HepG2 (cell line): ENCODE results near the gene ATP2B2. TPM values are rescaled to one million over a fixed set of nuclear protein-coding genes. Genes with fewer than 3 reads are reported as not detected.

Experiments used
- EHMT2 ChIP-seq: fragments of 200-600 bp; sonication (generic); IDR thresholded peaks from 2 replicates; pipeline ENCODE4 v1.7.0; 2017; ENCODE audit warnings: antibody characterized with exemption, low read depth, low read length, borderline replicate concordance
- ETV6 ChIP-seq: sonication (generic); formaldehyde crosslinking; conservative IDR thresholded peaks from 2 replicates; pipeline ENCODE4 v1.4.0; 2020; ENCODE audit warnings: missing genetic modification reagents
- GABPA ChIP-seq, 2 experiments: IDR thresholded peaks; 2 replicates each; pipeline ENCODE4 v1.6.1; 2011 to 2016; ENCODE audit warnings: low read depth in 2 of 2, low read length in 1 of 2, missing biosample characterization in 1 of 2, missing genetic modification characterization in 1 of 2
- HES4 ChIP-seq: sonication (generic); formaldehyde crosslinking; IDR thresholded peaks from 2 replicates; pipeline ENCODE4 v1.9.0; 2021; ENCODE audit warnings: mild to moderate bottlenecking, missing genetic modification reagents, borderline replicate concordance
- IRF2 ChIP-seq: IDR thresholded peaks from 2 replicates; pipeline ENCODE4 v1.6.1; 2018; ENCODE audit warnings: missing genetic modification reagents, missing compliant biosample characterization
- KDM4B ChIP-seq: sonication (generic); formaldehyde crosslinking; IDR thresholded peaks from 2 replicates; pipeline ENCODE4 v1.4.0; 2020; ENCODE audit warnings: missing genetic modification reagents
- MED1 ChIP-seq: sonication (generic); formaldehyde crosslinking; IDR thresholded peaks from 2 replicates; pipeline ENCODE4 v1.4.0; 2020; ENCODE audit warnings: missing genetic modification reagents
- MZF1 ChIP-seq: sonication (generic); formaldehyde crosslinking; IDR thresholded peaks from 2 replicates; pipeline ENCODE4 v1.8.1; 2023; ENCODE audit warnings: mild to moderate bottlenecking, missing genetic modification reagents, borderline replicate concordance
- NFYC ChIP-seq: IDR thresholded peaks from 2 replicates; pipeline ENCODE4 v1.6.1; 2016; ENCODE audit warnings: missing genetic modification reagents, missing compliant biosample characterization
- NKX3-1 ChIP-seq: sonication (generic); formaldehyde crosslinking; IDR thresholded peaks from 2 replicates; pipeline ENCODE4 v1.5.0; 2020; ENCODE audit warnings: missing genetic modification reagents
- RBAK ChIP-seq: sonication (generic); formaldehyde crosslinking; IDR thresholded peaks from 2 replicates; pipeline ENCODE4 v1.5.1; 2020; ENCODE audit warnings: mild to moderate bottlenecking, missing genetic modification reagents
- RFX1 ChIP-seq: fragments of 450-650 bp; IDR thresholded peaks from 2 replicates; pipeline ENCODE4 v1.6.1; 2017
- SIX1 ChIP-seq: sonication (generic); formaldehyde crosslinking; IDR thresholded peaks from 2 replicates; pipeline ENCODE4 v1.4.0; 2020; ENCODE audit warnings: missing genetic modification reagents, borderline replicate concordance
- SKI ChIP-seq: fragments of 450-650 bp; IDR thresholded peaks from one replicate; pipeline ENCODE4 v1.6.1; 2018; ENCODE audit warnings: mild to moderate bottlenecking; ENCODE audit not compliant: partially characterized antibody
- ZNF17 ChIP-seq: sonication (generic); formaldehyde crosslinking; IDR thresholded peaks from 2 replicates; pipeline ENCODE4 v1.5.0; 2020; ENCODE audit warnings: mild to moderate bottlenecking, missing genetic modification reagents
- ZNF510 ChIP-seq: sonication (generic); formaldehyde crosslinking; IDR thresholded peaks from 2 replicates; pipeline ENCODE4 v1.4.0; 2020; ENCODE audit warnings: low read depth, mild to moderate bottlenecking, missing genetic modification reagents
- ZNF562 ChIP-seq: sonication (generic); formaldehyde crosslinking; IDR thresholded peaks from 2 replicates; pipeline ENCODE4 v1.8.0; 2022; ENCODE audit warnings: missing genetic modification reagents, borderline replicate concordance
- ZNF839 ChIP-seq: sonication (generic); formaldehyde crosslinking; IDR thresholded peaks from 2 replicates; pipeline ENCODE4 v1.4.0; 2020; ENCODE audit warnings: missing genetic modification reagents, mild to moderate bottlenecking, borderline replicate concordance
- ZNF850 ChIP-seq: sonication (generic); formaldehyde crosslinking; conservative IDR thresholded peaks from 2 replicates; pipeline ENCODE4 v1.9.0; 2021; ENCODE audit warnings: mild to moderate bottlenecking, missing genetic modification reagents
- polyA plus RNA-seq, 8 experiments: library from polyadenylated mRNA; depleted of rRNA in 3 of 8; stranded (reverse) in 7 of 8; unstranded in 1 of 8; fragments of >200 nt; fragmentation: Illumina TruSeq in 4 of 8; extraction: Trizol in 4 of 8; gene quantifications; 2 replicates each; pipeline versions ENCODE4 v1.2.1 to v1.2.3, GENCODE V29; 2011 to 2016; ENCODE audit warnings: low read depth in 4 of 8, missing spikeins in 1 of 8, mixed read lengths in 1 of 8; ENCODE audit not compliant: insufficient read depth in 1 of 8
- total RNA-seq, 5 experiments: library from RNA; depleted of rRNA; stranded (reverse); fragments of >200 nt; fragmentation: Illumina TruSeq; extraction: Trizol; gene quantifications; 2 replicates each; pipeline ENCODE4 v1.2.3, GENCODE V29; 2016; ENCODE audit warnings: low read depth in 1 of 5
- TF ChIP-seq, protein P1 (sequence below): sonication (generic); formaldehyde crosslinking; IDR thresholded peaks from 2 replicates; pipeline ENCODE4 v1.5.1; 2020; ENCODE audit warnings: missing genetic modification reagents, mild to moderate bottlenecking, borderline replicate concordance
- TF ChIP-seq, protein P2 (sequence below): sonication (generic); formaldehyde crosslinking; IDR thresholded peaks from 2 replicates; pipeline ENCODE4 v1.5.0; 2020; ENCODE audit warnings: mild to moderate bottlenecking, low read depth, missing genetic modification reagents, borderline replicate concordance
- TF ChIP-seq, protein P3 (sequence below): sonication (generic); formaldehyde crosslinking; IDR thresholded peaks from 2 replicates; pipeline ENCODE4 v1.5.0; 2020; ENCODE audit warnings: missing genetic modification reagents

Gene ATP2B2
- total and polyA plus RNA-seq, 2 of the 13 experiments (the other 11 are each of a cell fraction or from before 2014, with no cell fraction given) = 1.5 to 2.3 TPM

DNA sequence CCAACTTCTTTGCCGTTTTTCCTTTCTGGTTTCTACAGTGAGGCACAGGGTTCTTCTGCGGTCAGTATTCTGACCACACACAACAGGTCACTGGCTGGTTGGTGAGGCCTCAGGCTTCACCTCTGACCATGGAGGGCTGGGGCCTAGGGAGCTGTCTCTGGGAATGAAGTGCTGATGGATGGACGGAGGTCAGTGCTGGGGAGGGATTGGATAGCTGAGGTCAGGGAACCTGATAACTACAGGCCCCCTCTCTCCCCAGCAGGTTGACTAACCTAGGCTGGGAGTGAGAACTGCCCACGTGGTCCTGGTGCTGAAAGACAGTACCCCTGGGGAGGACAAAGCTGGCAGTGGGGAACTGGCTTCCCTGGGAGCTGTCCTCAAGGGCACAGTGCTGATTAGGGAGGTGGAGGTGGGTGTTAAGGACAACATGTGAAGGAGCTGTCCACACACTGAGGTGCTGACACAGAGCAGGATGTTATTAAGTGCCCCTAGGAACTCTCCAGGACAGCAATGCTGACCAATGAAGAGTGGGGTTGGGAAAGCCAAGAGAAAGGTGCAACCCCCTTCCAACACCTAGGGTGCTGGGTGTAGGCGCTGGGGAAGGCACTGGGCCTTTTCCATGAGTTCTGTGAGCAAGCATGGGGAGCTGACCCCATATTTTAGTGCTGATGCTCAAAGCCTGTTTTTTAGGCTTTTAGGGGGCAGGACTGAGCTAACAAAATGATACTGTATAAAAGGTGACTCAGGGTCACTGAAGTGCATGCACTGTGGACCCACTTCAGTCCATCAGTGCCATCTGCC lies 45.2 kb downstream of the ATP2B2 start (continued):
- TF ChIP-seq ETV6 (CRISPR knock-in tag) (peak; percentile 96), ZNF839 (CRISPR knock-in tag) (no peak), ZNF510 (CRISPR knock-in tag) (peak; percentile 86; the same call in 1 of the 2 replicates), GABPA (IDR thresholded peaks at IDR 0.05; ENCODE audit: low read depth, low read length) (no peak), GABPA (CRISPR knock-in tag; IDR thresholded peaks at IDR 0.05; ENCODE audit: low read depth) (peak; percentile 51), MZF1 (CRISPR knock-in tag) (peak; percentile 87; the same call in 1 of the 2 replicates), ZNF17 (CRISPR knock-in tag) (no peak), SKI (no peak), KDM4B (peak; percentile 97), RBAK (CRISPR knock-in tag) (peak; percentile 19; the same call in 1 of the 2 replicates), SIX1 (CRISPR knock-in tag) (peak; percentile 67; the same call in 1 of the 2 replicates), NFYC (CRISPR knock-in tag) (peak; percentile 53; the same call in 1 of the 2 replicates), IRF2 (peak; percentile 83; the same call in 1 of the 2 replicates), ZNF562 (peak; percentile 20; the same call in 1 of the 2 replicates), ZNF850 (CRISPR knock-in tag) (no peak), RFX1 (no peak), EHMT2 (peak; percentile 100), NKX3-1 (CRISPR knock-in tag) (peak; percentile 98), MED1 (peak; percentile 88), HES4 (CRISPR knock-in tag) (peak; percentile 99)
- TF ChIP-seq, protein P1, sequence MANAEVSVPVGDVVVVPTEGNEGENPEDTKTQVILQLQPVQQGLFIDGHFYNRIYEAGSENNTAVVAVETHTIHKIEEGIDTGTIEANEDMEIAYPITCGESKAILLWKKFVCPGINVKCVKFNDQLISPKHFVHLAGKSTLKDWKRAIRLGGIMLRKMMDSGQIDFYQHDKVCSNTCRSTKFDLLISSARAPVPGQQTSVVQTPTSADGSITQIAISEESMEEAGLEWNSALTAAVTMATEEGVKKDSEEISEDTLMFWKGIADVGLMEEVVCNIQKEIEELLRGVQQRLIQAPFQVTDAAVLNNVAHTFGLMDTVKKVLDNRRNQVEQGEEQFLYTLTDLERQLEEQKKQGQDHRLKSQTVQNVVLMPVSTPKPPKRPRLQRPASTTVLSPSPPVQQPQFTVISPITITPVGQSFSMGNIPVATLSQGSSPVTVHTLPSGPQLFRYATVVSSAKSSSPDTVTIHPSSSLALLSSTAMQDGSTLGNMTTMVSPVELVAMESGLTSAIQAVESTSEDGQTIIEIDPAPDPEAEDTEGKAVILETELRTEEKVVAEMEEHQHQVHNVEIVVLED (CRISPR knock-in tag) = peak; percentile 43; the same call in 1 of the 2 replicates
- TF ChIP-seq, protein P2, sequence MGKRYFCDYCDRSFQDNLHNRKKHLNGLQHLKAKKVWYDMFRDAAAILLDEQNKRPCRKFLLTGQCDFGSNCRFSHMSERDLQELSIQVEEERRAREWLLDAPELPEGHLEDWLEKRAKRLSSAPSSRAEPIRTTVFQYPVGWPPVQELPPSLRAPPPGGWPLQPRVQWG = no peak
- TF ChIP-seq, protein P3, sequence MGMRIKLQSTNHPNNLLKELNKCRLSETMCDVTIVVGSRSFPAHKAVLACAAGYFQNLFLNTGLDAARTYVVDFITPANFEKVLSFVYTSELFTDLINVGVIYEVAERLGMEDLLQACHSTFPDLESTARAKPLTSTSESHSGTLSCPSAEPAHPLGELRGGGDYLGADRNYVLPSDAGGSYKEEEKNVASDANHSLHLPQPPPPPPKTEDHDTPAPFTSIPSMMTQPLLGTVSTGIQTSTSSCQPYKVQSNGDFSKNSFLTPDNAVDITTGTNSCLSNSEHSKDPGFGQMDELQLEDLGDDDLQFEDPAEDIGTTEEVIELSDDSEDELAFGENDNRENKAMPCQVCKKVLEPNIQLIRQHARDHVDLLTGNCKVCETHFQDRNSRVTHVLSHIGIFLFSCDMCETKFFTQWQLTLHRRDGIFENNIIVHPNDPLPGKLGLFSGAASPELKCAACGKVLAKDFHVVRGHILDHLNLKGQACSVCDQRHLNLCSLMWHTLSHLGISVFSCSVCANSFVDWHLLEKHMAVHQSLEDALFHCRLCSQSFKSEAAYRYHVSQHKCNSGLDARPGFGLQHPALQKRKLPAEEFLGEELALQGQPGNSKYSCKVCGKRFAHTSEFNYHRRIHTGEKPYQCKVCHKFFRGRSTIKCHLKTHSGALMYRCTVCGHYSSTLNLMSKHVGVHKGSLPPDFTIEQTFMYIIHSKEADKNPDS (CRISPR knock-in tag) = peak; percentile 86; the same call in 1 of the 2 replicates
